H1 (cell line): ENCODE measurements around the gene CNTF. TPM values are rescaled to one million over a fixed set of nuclear protein-coding genes. Genes with fewer than 3 reads are reported as not detected.

ENCODE experiments used
- CTCF ChIA-PET: fragments of 300-600 bp; sonication (Branson Sonifier 250); formaldehyde crosslinking; loops from one replicate; lab custom pipeline; 2021; ENCODE audit not compliant: partially characterized antibody; lab: Charles Lee
- POLR2A ChIA-PET: fragments of 300-600 bp; sonication (Branson Sonifier 250); formaldehyde crosslinking; loops from one replicate; lab custom pipeline; 2021; ENCODE audit warnings: inconsistent platforms; ENCODE audit not compliant: partially characterized antibody; lab: Charles Lee
- DNase-seq, 2 experiments: peaks; one replicate each; pipeline versions ENCODE4 v3.0.0 to v3.0.0-alpha.2; 2010 to 2022; ENCODE audit warnings: low spot score in 2 of 2, low read depth in 1 of 2, mixed read lengths in 1 of 2
- FAIRE-seq: peaks from 2 replicates; lab custom pipeline; 2011; peaks lifted over from hg19 to GRCh38; lab: Jason Lieb, UNC
- H2AFZ ChIP-seq: 2 replicates; pipeline ENCODE4 v1.8.1; 2012; ENCODE audit warnings: low read length, inconsistent platforms
- H2AK5ac ChIP-seq: 2 replicates; pipeline ENCODE4 v1.6.1; 2013; ENCODE audit warnings: low read depth, low read length
- H2BK120ac ChIP-seq: replicated peaks from 2 replicates; pipeline ENCODE3; 2013; ENCODE audit warnings: low read depth, low read length, inconsistent platforms
- H2BK12ac ChIP-seq: 2 replicates; pipeline ENCODE4 v1.6.1; 2013; ENCODE audit warnings: low read depth, low read length
- H2BK15ac ChIP-seq: 2 replicates; pipeline ENCODE4 v1.6.1; 2013; ENCODE audit warnings: low read length
- H2BK20ac ChIP-seq: 2 replicates; pipeline ENCODE4 v1.6.1; 2013; ENCODE audit warnings: low read length
- H2BK5ac ChIP-seq: 2 replicates; pipeline ENCODE4 v1.6.1; 2013; ENCODE audit warnings: low read depth, low read length
- H3K14ac ChIP-seq: 2 replicates; pipeline ENCODE4 v1.6.1; 2013; ENCODE audit warnings: inconsistent platforms; ENCODE audit not compliant: insufficient read length
- H3K18ac ChIP-seq: 2 replicates; pipeline ENCODE4 v1.6.1; 2013; ENCODE audit warnings: low read length; ENCODE audit errors: extremely low read depth
- H3K23ac ChIP-seq: 2 replicates; pipeline ENCODE4 v1.6.1; 2013; ENCODE audit warnings: inconsistent platforms; ENCODE audit not compliant: insufficient read length
- H3K23me2 ChIP-seq: 2 replicates; pipeline ENCODE4 v1.6.1; 2013; ENCODE audit warnings: low read depth, low read length
- H3K27ac ChIP-seq: 2 replicates; pipeline ENCODE4 v1.6.1; 2011; ENCODE audit warnings: low read depth, low read length, inconsistent platforms
- H3K27me3 ChIP-seq, 4 experiments: replicated peaks in 1 of 4; 1 replicate in 1 of 4; 2 replicates in 3 of 4; pipeline versions ENCODE4 v1.6.1 to v1.8.1; 2011 to 2013; ENCODE audit warnings: low read length in 3 of 4, mild to moderate bottlenecking in 3 of 4, inconsistent platforms in 2 of 4, mixed read lengths in 2 of 4, moderate library complexity in 1 of 4; ENCODE audit not compliant: control insufficient read depth in 3 of 4, insufficient read depth in 3 of 4; ENCODE audit errors: extremely low read depth in 1 of 4
- H3K36me3 ChIP-seq, 4 experiments: 2 replicates each; pipeline versions ENCODE4 v1.6.1 to v1.8.1; 2011 to 2013; ENCODE audit warnings: mild to moderate bottlenecking in 4 of 4, low read length in 3 of 4, moderate library complexity in 2 of 4, control low read depth in 1 of 4, inconsistent platforms in 1 of 4; ENCODE audit not compliant: insufficient read depth in 4 of 4, control insufficient read depth in 2 of 4
- H3K4ac ChIP-seq: replicated peaks from 2 replicates; pipeline ENCODE3; 2013; ENCODE audit warnings: low read length, low read depth, mixed read lengths, inconsistent platforms; ENCODE audit not compliant: insufficient read length
- H3K4me1 ChIP-seq, 4 experiments: replicated peaks in 1 of 4; 1 replicate in 1 of 4; 2 replicates in 3 of 4; pipeline versions ENCODE4 v1.6.1 to v1.8.1; 2011 to 2013; ENCODE audit warnings: low read length in 3 of 4, inconsistent platforms in 2 of 4, mixed read lengths in 1 of 4; ENCODE audit not compliant: insufficient read depth in 4 of 4, control insufficient read depth in 3 of 4
- H3K4me2 ChIP-seq, 2 experiments: 2 replicates each; pipeline versions ENCODE4 v1.6.1 to v1.8.1; 2011 to 2013; ENCODE audit warnings: low read depth in 2 of 2, low read length in 2 of 2, control low read depth in 1 of 2, inconsistent platforms in 1 of 2, mild to moderate bottlenecking in 1 of 2; ENCODE audit not compliant: insufficient read depth in 1 of 2
- H3K4me3 ChIP-seq, 4 experiments: fragments of 200-600, 300-600 bp in 1 of 4; sonication (generic), shearing (Covaris generic), sonication (Bioruptor Twin) in 1 of 4; 2 replicates each; pipeline versions ENCODE4 v1.5.1 to v1.8.1; 2011 to 2016; ENCODE audit warnings: low read length in 4 of 4, low read depth in 3 of 4, control low read depth in 2 of 4, inconsistent platforms in 2 of 4, mild to moderate bottlenecking in 2 of 4, mixed read lengths in 1 of 4, moderate library complexity in 1 of 4; ENCODE audit not compliant: insufficient read depth in 2 of 4; ENCODE audit errors: extremely low read depth in 1 of 4
- H3K56ac ChIP-seq: replicated peaks from 2 replicates; pipeline ENCODE3; 2013; ENCODE audit warnings: low read depth, mild to moderate bottlenecking, mixed read lengths, low read length, inconsistent platforms; ENCODE audit not compliant: insufficient read length
- H3K79me1 ChIP-seq: 2 replicates; pipeline ENCODE4 v1.6.1; 2013; ENCODE audit warnings: low read depth, low read length, control low read depth
- H3K79me2 ChIP-seq, 2 experiments: 2 replicates each; pipeline versions ENCODE4 v1.6.1 to v1.8.1; 2012 to 2013; ENCODE audit warnings: low read length in 2 of 2, mild to moderate bottlenecking in 2 of 2, inconsistent platforms in 1 of 2; ENCODE audit not compliant: insufficient read depth in 2 of 2, control insufficient read depth in 1 of 2
- H3K9ac ChIP-seq, 4 experiments: replicated peaks in 1 of 4; 1 replicate in 1 of 4; 2 replicates in 3 of 4; pipeline versions ENCODE4 v1.6.1 to v1.8.1; 2011 to 2013; ENCODE audit warnings: low read depth in 3 of 4, low read length in 3 of 4, control low read depth in 2 of 4, mild to moderate bottlenecking in 2 of 4, moderate library complexity in 2 of 4, inconsistent platforms in 1 of 4; ENCODE audit errors: extremely low read depth in 1 of 4
- H3K9me3 ChIP-seq, 2 experiments: 2 replicates each; pipeline versions ENCODE4 v1.6.1 to v1.8.1; 2012 to 2013; ENCODE audit warnings: mild to moderate bottlenecking in 2 of 2, moderate library complexity in 2 of 2, control low read depth in 1 of 2, inconsistent platforms in 1 of 2, low read depth in 1 of 2, low read length in 1 of 2, mixed read lengths in 1 of 2; ENCODE audit not compliant: insufficient read depth in 2 of 2
- H4K20me1 ChIP-seq, 2 experiments: replicated peaks in 1 of 2; 2 replicates each; pipeline versions ENCODE3 to v1.8.1; 2011 to 2013; ENCODE audit warnings: inconsistent platforms in 2 of 2, low read length in 2 of 2, mild to moderate bottlenecking in 1 of 2; ENCODE audit not compliant: insufficient read depth in 2 of 2, control insufficient read depth in 1 of 2
- H4K5ac ChIP-seq: 2 replicates; pipeline ENCODE4 v1.6.1; 2013; ENCODE audit warnings: low read length, low read depth, mixed read lengths, inconsistent platforms; ENCODE audit not compliant: insufficient read length
- H4K8ac ChIP-seq: 2 replicates; pipeline ENCODE4 v1.8.0; 2013; ENCODE audit warnings: mild to moderate bottlenecking, moderate library complexity, low read length, inconsistent platforms; ENCODE audit not compliant: insufficient read depth; ENCODE audit errors: extremely low read depth
- H4K91ac ChIP-seq: replicated peaks from 2 replicates; pipeline ENCODE3; 2013; ENCODE audit warnings: low read length, mixed read lengths, inconsistent platforms; ENCODE audit not compliant: insufficient read length
- CBX5 ChIP-seq: fragments of 300-800, 300-1000 bp; sonication (generic); IDR thresholded peaks from 2 replicates; pipeline ENCODE4 v1.7.1; 2016; ENCODE audit warnings: antibody characterized with exemption, low read length, low read depth
- FOSL1 ChIP-seq: IDR thresholded peaks from 2 replicates; pipeline ENCODE4 v1.6.1; 2011; ENCODE audit warnings: mild to moderate bottlenecking, low read depth, low read length, moderate library complexity; ENCODE audit not compliant: insufficient read depth
- TCF12 ChIP-seq: IDR thresholded peaks from 2 replicates; pipeline ENCODE4 v1.6.1; 2011; ENCODE audit warnings: low read depth, mild to moderate bottlenecking, low read length
- WGBS, 2 experiments: shearing (Covaris generic) in 1 of 2; methylation state at CpG; one replicate each; pipeline versions ENCODE4 v1.1.6 to v1.1.7; 2013 to 2015; ENCODE audit warnings: low lambda C conversion rate in 2 of 2, mixed read lengths in 2 of 2, inconsistent platforms in 1 of 2, low coverage in 1 of 2, missing lambda C conversion rate in 1 of 2; ENCODE audit not compliant: insufficient replicate concordance in 2 of 2, insufficient coverage in 1 of 2, insufficient read length in 1 of 2; ENCODE audit errors: extremely low coverage in 1 of 2, missing lambda C conversion rate in 1 of 2; 5-methylcytosine and 5-hydroxymethylcytosine counted together
- polyA plus RNA-seq, 7 experiments: library from polyadenylated mRNA; depleted of rRNA in 3 of 7; stranded (reverse) in 5 of 7; unstranded in 2 of 7; fragments of >200 nt in 5 of 7; fragments of 200-250 nt in 2 of 7; gene quantifications; 1 replicate in 5 of 7; 2 replicates in 1 of 7; 4 replicates in 1 of 7; pipeline versions ENCODE4 v1.2.1 to v1.2.3, GENCODE V29; 2011 to 2013; ENCODE audit warnings: missing spikeins in 2 of 7, mixed read lengths in 2 of 7
- total RNA-seq: library from RNA; stranded (reverse); fragmentation: NEBNext Ultra II Directional; extraction: Animal tissue kit (Norgen Biotek cat#: 25700); gene quantifications from 2 replicates; pipeline ENCODE4 v1.2.1, GENCODE V29; 2021
- TF ChIP-seq, protein P1 (sequence below): IDR thresholded peaks from 2 replicates; pipeline ENCODE4 v1.6.1; 2011; ENCODE audit warnings: low read length, improper control_type of control experiment

CNTF gene
- total and polyA plus RNA-seq, 2 of the 8 experiments (the other 6 are each of a cell fraction or from before 2014, with no cell fraction given): 0.41 to 1.5 TPM

DNA sequence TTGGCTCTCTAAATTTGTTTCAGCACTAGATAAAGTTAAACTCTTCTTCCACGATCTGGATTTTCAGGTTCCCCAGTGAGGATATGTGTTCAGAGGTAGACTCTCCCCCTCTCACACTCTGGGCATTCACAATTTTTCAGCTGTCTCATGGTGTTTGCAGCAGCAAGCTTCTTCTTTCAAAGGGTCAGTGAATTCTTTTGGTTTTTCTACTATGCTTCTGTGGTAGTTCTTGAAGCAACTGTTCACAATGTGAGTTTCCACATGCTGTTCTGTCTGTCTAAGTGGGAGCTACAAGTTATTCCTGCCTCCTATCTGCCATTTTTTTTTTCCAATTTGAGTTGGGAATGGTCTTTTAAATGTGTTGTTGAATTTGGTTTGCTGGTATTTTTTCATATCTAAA lies 25.4 kb downstream of the CNTF start:
- no peaks in the 10 kb centered on the region for H3K36me3 ChIP-seq
- H4K8ac ChIP-seq: no peak overlapping the region
- WGBS, 2 experiments: 82% methylated on average over 1 of the region's 1 CpG; no CpG with 5 or more reads in 1 of the 2 experiments
- no peak overlapping the region for H2BK20ac ChIP-seq
- no peak overlapping the region for H3K9ac ChIP-seq
- no peak for TF ChIP-seq TCF12
- TF ChIP-seq, protein P1, sequence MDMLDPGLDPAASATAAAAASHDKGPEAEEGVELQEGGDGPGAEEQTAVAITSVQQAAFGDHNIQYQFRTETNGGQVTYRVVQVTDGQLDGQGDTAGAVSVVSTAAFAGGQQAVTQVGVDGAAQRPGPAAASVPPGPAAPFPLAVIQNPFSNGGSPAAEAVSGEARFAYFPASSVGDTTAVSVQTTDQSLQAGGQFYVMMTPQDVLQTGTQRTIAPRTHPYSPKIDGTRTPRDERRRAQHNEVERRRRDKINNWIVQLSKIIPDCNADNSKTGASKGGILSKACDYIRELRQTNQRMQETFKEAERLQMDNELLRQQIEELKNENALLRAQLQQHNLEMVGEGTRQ: no peak
- no peak for TF ChIP-seq CBX5
- TF ChIP-seq FOSL1: no peak
- no peak overlapping the region for H3K4ac ChIP-seq
- no peak overlapping the region for H2AFZ ChIP-seq
- FAIRE-seq (no peak), DNase-seq (no peak)
- no peak overlapping the region for H2BK5ac ChIP-seq
- no peak overlapping the region for H4K5ac ChIP-seq
- CTCF ChIA-PET: interaction anchor here (1.1 to 2.4 kb wide), 4 partner anchors 18 to 411 kb away, joined by 3 to 7 read pairs (median 4); no protein-coding TSS in a partner anchor
- H3K56ac ChIP-seq: no peak overlapping the region
- no peak overlapping the region for H3K23ac ChIP-seq
- no peak overlapping the region for H2BK120ac ChIP-seq
- H4K20me1 ChIP-seq: no peaks in the 10 kb centered on the region
- H3K79me1 ChIP-seq: no peaks in the 10 kb centered on the region
- H3K27ac ChIP-seq: no peak overlapping the region
- peaks cover 0 to 7% (median 2%) of the 10 kb centered on the region in 4 experiments; a peak in 3 of 7 replicates for H3K4me1 ChIP-seq
- peaks cover 16 to 17% of the 10 kb centered on the region in 2 experiments for H3K9me3 ChIP-seq
- H3K18ac ChIP-seq: no peak overlapping the region
- H4K91ac ChIP-seq: no peak overlapping the region
- no peak overlapping the region for H3K4me3 ChIP-seq
- H3K23me2 ChIP-seq: no peaks in the 10 kb centered on the region
- H2AK5ac ChIP-seq: no peak overlapping the region
- no peak overlapping the region for H3K14ac ChIP-seq
- POLR2A ChIA-PET: interaction anchor here (1.4 kb wide), 1 partner anchor 19 kb away, joined by 4 read pairs; no protein-coding TSS in a partner anchor
- no peak overlapping the region for H2BK15ac ChIP-seq
- H2BK12ac ChIP-seq: no peak overlapping the region
- no peaks in the 10 kb centered on the region for H3K27me3 ChIP-seq
- H3K79me2 ChIP-seq: no peaks in the 10 kb centered on the region
- no peak overlapping the region for H3K4me2 ChIP-seq
